Vagina (tissue), 2 donors: ENCODE data around the gene LRRIQ3. TPM values are rescaled to one million over a fixed set of nuclear protein-coding genes. Genes with fewer than 3 reads are reported as not detected.

Experiments
- DNase-seq, 2 donors: peaks; one replicate each; pipeline ENCODE4 v3.0.0-alpha.2; 2017; ENCODE audit errors: extremely low spot score in 2 of 2
- H3K27ac ChIP-seq: fragments of 200-600 bp; sonication (generic); one replicate; pipeline ENCODE4 v1.5.1; 2019
- H3K27me3 ChIP-seq: fragments of 200-600 bp; sonication (generic); one replicate; pipeline ENCODE4 v1.5.1; 2019
- H3K36me3 ChIP-seq, 2 donors: fragments of 200-600 bp; sonication (generic); one replicate each; pipeline ENCODE4 v1.5.1; 2017 to 2019
- H3K4me1 ChIP-seq: fragments of 200-600 bp; sonication (generic); one replicate; pipeline ENCODE4 v1.5.1; 2019
- H3K4me3 ChIP-seq, 2 donors: fragments of 200-600 bp; sonication (generic); 1 replicate in 1 of 2; 2 replicates in 1 of 2; pipeline ENCODE4 v1.5.1; 2016 to 2019
- H3K9me3 ChIP-seq: fragments of 200-600 bp; sonication (generic); one replicate; pipeline ENCODE4 v1.5.1; 2019
- POLR2A ChIP-seq, 2 donors: fragments of 450-650 bp; IDR thresholded peaks; one replicate each; pipeline ENCODE4 v1.6.1; 2017; ENCODE audit warnings: antibody characterized with exemption in 2 of 2, mild to moderate bottlenecking in 2 of 2, moderate library complexity in 2 of 2
- POLR2AphosphoS5 ChIP-seq, 2 donors: sonication (generic); formaldehyde crosslinking; IDR thresholded peaks; one replicate each; pipeline ENCODE4 v1.9.0; 2017; ENCODE audit warnings: antibody characterized with exemption in 2 of 2, mild to moderate bottlenecking in 2 of 2, low read depth in 1 of 2; ENCODE audit not compliant: insufficient read depth in 1 of 2
- intact Hi-C: fragments of 100-400 bp; cut with DNase I; formaldehyde crosslinking; loops from one replicate; pipeline ENCODE4 v1.15.1; 2023
- total RNA-seq: library from RNA; depleted of rRNA; stranded (reverse); fragments of >200 nt; gene quantifications from one replicate; pipeline ENCODE4 v1.2.3, GENCODE V29; 2016
- TF ChIP-seq, protein P1 (sequence below), 3 experiments: fragments of 450-650 bp in 2 of 3; fragments of 200-600 bp in 1 of 3; sonication (generic) in 1 of 3; IDR thresholded peaks; one replicate each; pipeline ENCODE4 v1.5.1; 2017 to 2019; ENCODE audit warnings: antibody characterized with exemption in 3 of 3, mild to moderate bottlenecking in 2 of 3, moderate library complexity in 2 of 3

LRRIQ3 gene
- total RNA-seq, result not detected

GRCh38 chr1:74197657-74198552, at the start of gene LRRIQ3, which contains the start of gene FPGT:
Gene LRRIQ3 (minus strand): TSS chr1:74198176. CDS start chr1:74183684, 14,492 bp downstream.
Gene FPGT (plus strand): TSS chr1:74198242. CDS start chr1:74198279, 37 bp downstream.
- TF ChIP-seq POLR2AphosphoS5 (IDR thresholded peaks at IDR 0.05; ENCODE audit: insufficient read depth in 1 of 2, low read depth in 1 of 2) (peak; percentile 81 to 89), POLR2A (IDR thresholded peaks at IDR 0.05) (peak in 1 of 2 donors; percentile 43)
- TF ChIP-seq, protein P1, sequence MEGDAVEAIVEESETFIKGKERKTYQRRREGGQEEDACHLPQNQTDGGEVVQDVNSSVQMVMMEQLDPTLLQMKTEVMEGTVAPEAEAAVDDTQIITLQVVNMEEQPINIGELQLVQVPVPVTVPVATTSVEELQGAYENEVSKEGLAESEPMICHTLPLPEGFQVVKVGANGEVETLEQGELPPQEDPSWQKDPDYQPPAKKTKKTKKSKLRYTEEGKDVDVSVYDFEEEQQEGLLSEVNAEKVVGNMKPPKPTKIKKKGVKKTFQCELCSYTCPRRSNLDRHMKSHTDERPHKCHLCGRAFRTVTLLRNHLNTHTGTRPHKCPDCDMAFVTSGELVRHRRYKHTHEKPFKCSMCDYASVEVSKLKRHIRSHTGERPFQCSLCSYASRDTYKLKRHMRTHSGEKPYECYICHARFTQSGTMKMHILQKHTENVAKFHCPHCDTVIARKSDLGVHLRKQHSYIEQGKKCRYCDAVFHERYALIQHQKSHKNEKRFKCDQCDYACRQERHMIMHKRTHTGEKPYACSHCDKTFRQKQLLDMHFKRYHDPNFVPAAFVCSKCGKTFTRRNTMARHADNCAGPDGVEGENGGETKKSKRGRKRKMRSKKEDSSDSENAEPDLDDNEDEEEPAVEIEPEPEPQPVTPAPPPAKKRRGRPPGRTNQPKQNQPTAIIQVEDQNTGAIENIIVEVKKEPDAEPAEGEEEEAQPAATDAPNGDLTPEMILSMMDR (IDR thresholded peaks at IDR 0.05), result no peak
- H3K9me3 ChIP-seq, result no peaks in the 10 kb centered on the region
- peak within 1 kb of the TSS; percentile 59 for H3K27ac ChIP-seq
- peak; percentile 94 to 96 for DNase-seq
- peaks cover 15% of the 10 kb centered on the region for H3K4me1 ChIP-seq
- peak within 1 kb of the TSS; percentile 70 to 74 for H3K4me3 ChIP-seq
- H3K36me3 ChIP-seq, result peaks cover 0 to 4% of the 10 kb centered on the region in 2 donors
- intact Hi-C loops, result no loop called here
- H3K27me3 ChIP-seq, result no peaks in the 10 kb centered on the region

DNA sequence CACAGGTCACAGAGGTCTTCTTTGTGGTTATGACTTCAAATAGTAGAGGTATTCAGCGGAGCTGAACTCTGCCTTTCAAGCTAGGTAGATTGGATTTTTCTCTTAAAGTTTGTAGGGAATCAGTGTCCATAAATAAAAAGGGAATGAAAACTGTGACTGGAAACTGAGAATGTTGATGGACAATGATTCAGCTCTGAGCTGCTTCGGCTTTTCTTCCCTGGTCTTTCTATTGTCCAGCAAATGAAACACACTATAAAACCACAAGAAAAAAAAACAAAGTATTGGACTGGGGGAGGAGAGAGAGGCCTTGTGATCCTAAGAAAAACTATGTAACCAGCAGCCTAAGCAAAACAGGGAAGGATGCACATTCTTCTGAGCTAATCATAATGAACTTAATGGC, 48.3 kb upstream of the LRRIQ3 start:
- no peak overlapping the region for H3K4me3 ChIP-seq

GRCh38 chr1:74245168-74245772, 47.3 kb upstream of the LRRIQ3 start:
- TF ChIP-seq POLR2A (IDR thresholded peaks at IDR 0.05), result no peak
- TF ChIP-seq, protein P1 (IDR thresholded peaks at IDR 0.05), result no peak
- TF ChIP-seq POLR2AphosphoS5 (IDR thresholded peaks at IDR 0.05; ENCODE audit: insufficient read depth in 1 of 2, low read depth in 1 of 2), result no peak
- Histone ChIP-seq H3K9me3 (no peaks in the 10 kb centered on the region), H3K36me3 (no peaks in the 10 kb centered on the region), H3K27me3 (no peaks in the 10 kb centered on the region), H3K4me3 (no peak overlapping the region), H3K4me1 (no peaks in the 10 kb centered on the region), H3K27ac (no peak overlapping the region)
- DNase-seq, result no peak
- intact Hi-C loops, result no loop called here

More for the DNA sequence above, 48.3 kb upstream of the LRRIQ3 start:
- Histone ChIP-seq H3K27ac (no peak overlapping the region), H3K36me3 (no peaks in the 10 kb centered on the region), H3K4me1 (no peaks in the 10 kb centered on the region), H3K9me3 (no peaks in the 10 kb centered on the region), H3K27me3 (no peaks in the 10 kb centered on the region)
- intact Hi-C loops, result no loop called here
- TF ChIP-seq POLR2A (IDR thresholded peaks at IDR 0.05), result no peak
- TF ChIP-seq POLR2AphosphoS5 (IDR thresholded peaks at IDR 0.05; ENCODE audit: insufficient read depth in 1 of 2, low read depth in 1 of 2), result no peak
- TF ChIP-seq, protein P1 (IDR thresholded peaks at IDR 0.05), result no peak
- DNase-seq, result no peak

DNA sequence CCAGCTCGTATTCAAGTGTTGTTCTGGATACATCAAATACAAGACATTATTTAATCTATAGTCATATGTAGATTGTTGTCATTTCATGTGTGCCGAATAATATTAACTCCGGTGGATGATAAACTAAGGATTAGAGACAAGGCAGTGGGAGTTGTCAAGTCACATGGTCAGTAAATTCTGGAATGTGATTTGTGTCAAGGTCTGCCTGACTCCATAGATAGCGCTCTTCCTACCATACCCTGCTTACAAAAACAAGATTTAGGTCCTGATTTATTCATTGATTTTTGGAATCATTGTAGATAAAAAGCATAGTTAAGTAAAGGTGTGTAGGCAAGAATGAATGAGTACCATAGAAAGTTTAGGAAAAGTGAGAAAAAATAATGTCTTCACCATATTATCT, 39.8 kb upstream of the LRRIQ3 start:
- TF ChIP-seq POLR2AphosphoS5 (IDR thresholded peaks at IDR 0.05; ENCODE audit: insufficient read depth in 1 of 2, low read depth in 1 of 2) (no peak), POLR2A (IDR thresholded peaks at IDR 0.05) (no peak)
- TF ChIP-seq, protein P1 (IDR thresholded peaks at IDR 0.05), result no peak
- H3K9me3 ChIP-seq, result no peaks in the 10 kb centered on the region
- no peaks in the 10 kb centered on the region for H3K4me1 ChIP-seq
- no peaks in the 10 kb centered on the region for H3K36me3 ChIP-seq
- intact Hi-C loops, result no loop called here
- no peak overlapping the region for H3K27ac ChIP-seq
- H3K4me3 ChIP-seq, result no peak overlapping the region
- DNase-seq, result no peak
- no peaks in the 10 kb centered on the region for H3K27me3 ChIP-seq
